ENCODE measurements around the gene KCNN3.
A peak's percentile ranks its signal among the peaks of the same experiment; 100 is the strongest.

The KCNN3 gene

DNA sequence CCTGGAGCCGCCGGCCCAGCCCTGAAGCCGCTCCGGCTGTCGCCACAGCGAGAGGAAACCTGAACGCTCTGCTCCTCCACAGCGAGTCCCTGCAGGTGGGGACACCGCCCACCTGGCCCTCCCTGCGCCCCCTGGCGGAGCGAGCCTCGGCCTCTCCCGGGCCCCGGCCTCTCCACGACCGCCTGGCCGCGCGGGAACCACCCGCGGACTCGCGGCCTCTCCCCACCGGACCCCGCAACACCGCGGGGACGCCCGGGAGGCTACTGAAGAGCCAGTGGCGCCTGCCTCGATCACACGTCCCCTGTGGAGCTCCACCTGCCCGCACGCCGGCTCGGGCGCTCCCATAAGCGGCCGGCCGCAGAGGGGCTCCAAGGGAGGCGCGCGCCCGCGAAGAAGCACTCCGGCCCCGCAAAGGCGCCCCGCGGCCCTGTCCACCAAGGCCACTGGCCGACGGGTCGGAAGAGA, 109.6 kb downstream of the KCNN3 start:
- TF ChIP-seq, protein P1, sequence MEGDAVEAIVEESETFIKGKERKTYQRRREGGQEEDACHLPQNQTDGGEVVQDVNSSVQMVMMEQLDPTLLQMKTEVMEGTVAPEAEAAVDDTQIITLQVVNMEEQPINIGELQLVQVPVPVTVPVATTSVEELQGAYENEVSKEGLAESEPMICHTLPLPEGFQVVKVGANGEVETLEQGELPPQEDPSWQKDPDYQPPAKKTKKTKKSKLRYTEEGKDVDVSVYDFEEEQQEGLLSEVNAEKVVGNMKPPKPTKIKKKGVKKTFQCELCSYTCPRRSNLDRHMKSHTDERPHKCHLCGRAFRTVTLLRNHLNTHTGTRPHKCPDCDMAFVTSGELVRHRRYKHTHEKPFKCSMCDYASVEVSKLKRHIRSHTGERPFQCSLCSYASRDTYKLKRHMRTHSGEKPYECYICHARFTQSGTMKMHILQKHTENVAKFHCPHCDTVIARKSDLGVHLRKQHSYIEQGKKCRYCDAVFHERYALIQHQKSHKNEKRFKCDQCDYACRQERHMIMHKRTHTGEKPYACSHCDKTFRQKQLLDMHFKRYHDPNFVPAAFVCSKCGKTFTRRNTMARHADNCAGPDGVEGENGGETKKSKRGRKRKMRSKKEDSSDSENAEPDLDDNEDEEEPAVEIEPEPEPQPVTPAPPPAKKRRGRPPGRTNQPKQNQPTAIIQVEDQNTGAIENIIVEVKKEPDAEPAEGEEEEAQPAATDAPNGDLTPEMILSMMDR (conservative IDR thresholded peaks at IDR 0.05; ENCODE audit: low read depth, low read length), result peak; percentile 63
- peak overlapping the region; percentile 22 for H3K4me3 ChIP-seq (ENCODE audit: low read depth, low read length)
- peak; percentile 19 for DNase-seq (ENCODE audit: low read depth)

DNA sequence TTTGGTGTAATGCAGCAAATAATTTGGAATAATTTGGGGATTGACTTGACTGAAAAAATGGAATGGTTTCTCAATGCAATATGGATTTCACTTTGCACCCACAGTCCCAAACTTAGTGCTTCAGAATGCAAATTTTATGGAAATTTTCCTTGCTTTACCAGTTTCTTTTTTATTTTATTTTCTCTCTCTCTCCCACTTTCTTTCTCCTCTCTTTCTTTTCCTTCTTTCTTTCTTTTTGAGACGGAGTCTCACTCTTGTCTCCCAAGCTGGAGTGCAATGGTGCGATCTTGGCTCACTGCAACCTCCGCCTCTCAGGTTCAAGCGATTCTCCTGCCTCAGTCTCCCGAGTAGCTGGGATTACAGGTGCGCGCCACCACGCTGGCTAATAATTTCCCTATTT, 110.3 kb downstream of the KCNN3 start:
- no peak overlapping the region for H3K4me3 ChIP-seq (ENCODE audit: low read depth, low read length)
- TF ChIP-seq, protein P1 (conservative IDR thresholded peaks at IDR 0.05; ENCODE audit: low read depth, low read length), result no peak
- no peak for DNase-seq (ENCODE audit: low read depth)

DNA sequence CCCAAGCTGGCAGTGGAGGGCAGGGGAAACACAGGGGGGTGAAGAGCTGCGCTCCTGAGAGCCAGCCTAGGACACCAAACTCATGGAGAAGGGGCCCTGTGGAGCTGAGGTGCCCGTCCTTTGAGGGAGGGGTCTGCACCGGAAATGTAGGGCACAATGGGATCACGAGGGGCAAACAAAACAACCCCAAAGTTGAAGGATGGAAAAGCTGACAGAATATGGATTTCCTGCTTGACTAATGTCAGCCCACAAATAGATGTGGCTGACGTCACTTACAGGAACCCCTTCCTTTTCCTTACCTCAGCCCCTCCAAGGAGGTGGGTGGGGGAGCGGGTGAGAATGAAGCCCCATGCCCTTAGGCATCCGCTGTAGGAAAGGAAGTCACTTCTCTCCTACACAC, 110.9 kb downstream of the KCNN3 start:
- DNase-seq (ENCODE audit: low read depth), result no peak
- no peak overlapping the region for H3K4me3 ChIP-seq (ENCODE audit: low read depth, low read length)
- TF ChIP-seq, protein P1 (conservative IDR thresholded peaks at IDR 0.05; ENCODE audit: low read depth, low read length), result no peak

DNA sequence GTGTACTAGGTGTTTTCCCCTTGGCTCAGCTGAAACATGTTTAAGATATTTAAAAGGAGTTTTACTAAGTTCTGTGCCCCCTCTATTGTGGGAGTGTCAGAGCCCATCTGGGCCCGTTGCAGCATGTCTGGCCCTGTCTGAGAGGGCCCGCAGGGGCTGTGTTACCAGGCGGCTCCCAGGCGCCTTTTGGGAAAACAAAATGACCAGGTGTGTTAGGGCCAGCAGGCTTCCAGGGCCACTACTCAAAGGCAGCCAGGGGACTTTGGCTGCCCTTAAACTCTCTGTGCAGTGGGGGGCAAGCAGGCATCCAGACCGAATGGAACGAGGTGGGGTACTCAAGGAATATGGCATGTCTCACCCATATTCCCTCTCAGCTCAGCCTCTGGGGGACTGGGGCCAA, 111.7 kb downstream of the KCNN3 start:
- H3K4me3 ChIP-seq (ENCODE audit: low read depth, low read length), result no peak overlapping the region
- TF ChIP-seq, protein P1 (conservative IDR thresholded peaks at IDR 0.05; ENCODE audit: low read depth, low read length), result no peak
- no peak for DNase-seq (ENCODE audit: low read depth)

DNA sequence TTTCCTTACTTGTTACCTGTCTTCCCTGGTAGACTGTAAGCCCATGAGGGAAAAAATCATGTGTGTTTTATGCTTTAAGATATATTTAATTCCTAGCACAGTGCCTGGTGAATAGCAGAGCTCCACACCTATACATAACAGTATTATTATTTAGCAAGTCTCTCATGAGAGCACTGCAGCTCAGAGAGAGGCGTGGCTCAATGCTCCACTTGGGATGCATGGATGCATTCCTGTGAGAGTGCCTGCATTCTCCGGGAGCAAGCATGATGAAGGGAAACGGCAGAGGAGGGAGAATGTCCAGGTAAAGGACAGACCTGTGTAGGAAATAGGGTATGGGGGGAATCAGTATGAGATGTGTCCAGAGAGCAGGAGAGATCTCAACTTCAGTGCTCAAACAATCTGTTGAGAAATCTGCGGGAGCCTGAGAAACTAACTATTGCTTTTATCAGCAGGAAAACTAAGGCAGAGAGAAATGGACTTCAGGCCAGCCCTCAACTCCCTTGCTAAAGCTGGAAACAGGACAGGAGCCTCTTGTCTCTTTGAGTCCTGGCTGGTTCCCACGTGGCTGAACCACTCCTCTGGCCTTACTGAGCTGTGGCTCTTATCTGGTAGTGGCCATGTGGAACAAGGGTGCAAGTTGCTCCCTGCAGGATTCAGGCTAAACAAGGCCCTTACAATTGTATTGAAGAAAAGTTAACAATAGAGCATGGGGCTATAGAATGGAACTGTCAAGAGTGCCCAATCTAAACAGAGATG, 113.1 kb downstream of the KCNN3 start:
- TF ChIP-seq, protein P1 (conservative IDR thresholded peaks at IDR 0.05; ENCODE audit: low read depth, low read length), result no peak

DNA sequence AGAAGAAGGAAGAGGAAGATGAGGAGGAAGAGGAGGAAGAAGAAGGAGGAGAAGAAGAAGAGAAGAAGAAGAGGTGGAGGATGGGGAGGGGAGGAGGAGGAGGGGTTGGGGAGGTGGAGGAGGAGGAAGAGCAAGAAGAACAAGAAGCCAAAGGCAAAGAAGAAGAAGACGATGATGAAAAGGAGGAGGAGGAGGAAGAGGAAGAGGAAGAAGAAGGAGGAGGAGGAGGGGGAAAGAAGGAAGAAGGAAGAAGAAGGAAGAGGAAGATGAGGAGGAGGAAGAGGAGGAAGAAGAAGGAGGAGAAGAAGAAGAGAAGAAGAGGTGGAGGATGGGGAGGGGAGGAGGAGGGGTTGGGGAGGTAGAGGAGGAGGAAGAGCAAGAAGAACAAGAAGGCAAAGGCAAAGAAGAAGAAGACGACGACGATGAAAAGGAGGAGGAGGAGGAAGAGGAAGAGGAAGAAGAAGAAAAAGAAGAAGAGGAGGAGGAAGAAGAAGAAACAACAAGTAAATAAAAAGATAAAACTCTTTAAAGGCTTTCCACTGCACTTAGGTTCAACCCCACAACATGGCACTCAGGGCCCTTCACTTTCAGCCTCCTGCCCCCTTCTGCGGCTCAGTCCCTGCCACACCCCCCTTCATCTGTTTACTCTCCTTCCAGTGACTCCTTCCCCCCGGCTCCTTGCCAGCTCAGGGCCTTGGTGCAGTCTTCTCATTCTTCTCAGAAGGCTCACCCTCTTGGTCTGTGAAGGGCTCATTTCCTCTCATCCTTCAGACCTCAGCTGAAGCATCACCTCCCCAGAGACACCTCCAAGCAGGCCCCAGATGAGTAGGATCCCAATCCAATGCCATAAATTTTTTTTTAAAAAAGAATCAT, 114.0 kb downstream of the KCNN3 start:
- DNase-seq (ENCODE audit: low read depth), result peak; percentile 28
- TF ChIP-seq, protein P1 (conservative IDR thresholded peaks at IDR 0.05; ENCODE audit: low read depth, low read length), result no peak
- H3K4me3 ChIP-seq (ENCODE audit: low read depth, low read length), result no peak overlapping the region

More for the DNA sequence above, 113.1 kb downstream of the KCNN3 start:
- DNase-seq (ENCODE audit: low read depth), result no peak
- no peak overlapping the region for H3K4me3 ChIP-seq (ENCODE audit: low read depth, low read length)

Data from choroid plexus epithelial cell (primary cell).